ENCODE measurements around the gene TSPAN3.

Gene TSPAN3

DNA sequence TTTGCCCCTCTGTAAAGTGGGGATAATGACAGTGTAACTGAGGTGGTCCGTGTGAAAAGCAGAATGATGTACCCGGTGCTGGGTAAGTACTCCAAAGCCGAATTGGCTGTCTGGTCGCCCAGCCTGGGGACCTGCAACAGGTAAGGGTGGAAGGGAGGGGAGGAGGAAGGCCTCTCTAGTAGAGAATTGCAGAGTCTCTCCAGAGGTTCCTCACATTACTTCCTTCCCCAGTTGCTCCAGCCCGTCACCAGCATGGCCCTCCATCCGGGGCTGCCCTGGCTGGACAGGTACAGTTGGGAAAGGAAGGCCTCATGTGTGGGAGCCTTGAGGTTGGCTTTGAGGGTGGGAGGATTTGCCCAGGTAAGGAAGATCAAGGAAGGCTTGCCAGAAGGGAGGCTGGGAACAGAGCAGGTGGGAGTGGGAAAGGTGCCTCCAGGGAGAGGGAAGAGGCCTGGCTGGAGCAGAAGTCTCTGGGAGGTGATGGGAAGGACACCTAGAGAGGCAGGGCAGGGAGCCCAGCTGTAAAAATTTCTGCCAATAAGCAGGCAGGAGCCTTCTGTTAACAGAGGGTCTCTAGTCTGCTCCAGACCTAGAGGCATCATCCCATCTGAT lies 77.7 kb downstream of the TSPAN3 start:
- POLR2A ChIA-PET, result interaction anchor here (1.1 kb wide), 1 partner anchor 62 kb away, joined by 3 read pairs; the partner anchor contains the start of gene RCN2
- DNase-seq (ENCODE audit: extremely low spot score), result no peak
- TF ChIP-seq BHLHE40 (IDR thresholded peaks at IDR 0.05; ENCODE audit: borderline replicate concordance), result no peak
- TF ChIP-seq FOXK2 (IDR thresholded peaks at IDR 0.05), result no peak
- TF ChIP-seq SP1 (IDR thresholded peaks at IDR 0.05), result no peak
- no peak for TF ChIP-seq ZNF384 (IDR thresholded peaks at IDR 0.05)
- no peak for TF ChIP-seq FOXA1 (IDR thresholded peaks at IDR 0.05)
- no peak for TF ChIP-seq L3MBTL2 (conservative IDR thresholded peaks at IDR 0.05)
- TF ChIP-seq FOXM1 (IDR thresholded peaks at IDR 0.05; ENCODE audit: borderline replicate concordance), result no peak
- no peak for TF ChIP-seq SUZ12 (IDR thresholded peaks at IDR 0.05)
- no peak for TF ChIP-seq NFRKB (IDR thresholded peaks at IDR 0.05)
- no peak for TF ChIP-seq TARDBP (IDR thresholded peaks at IDR 0.05)
- no peak for TF ChIP-seq ARNT (IDR thresholded peaks at IDR 0.05)
- no peak for TF ChIP-seq ELF4 (IDR thresholded peaks at IDR 0.05)
- no peak for TF ChIP-seq LEF1 (IDR thresholded peaks at IDR 0.05; ENCODE audit: borderline replicate concordance)
- TF ChIP-seq CTBP1 (IDR thresholded peaks at IDR 0.05; ENCODE audit: borderline replicate concordance), result no peak
- no peak for TF ChIP-seq HDGF (IDR thresholded peaks at IDR 0.05; ENCODE audit: borderline replicate concordance)
- TF ChIP-seq, protein P1, sequence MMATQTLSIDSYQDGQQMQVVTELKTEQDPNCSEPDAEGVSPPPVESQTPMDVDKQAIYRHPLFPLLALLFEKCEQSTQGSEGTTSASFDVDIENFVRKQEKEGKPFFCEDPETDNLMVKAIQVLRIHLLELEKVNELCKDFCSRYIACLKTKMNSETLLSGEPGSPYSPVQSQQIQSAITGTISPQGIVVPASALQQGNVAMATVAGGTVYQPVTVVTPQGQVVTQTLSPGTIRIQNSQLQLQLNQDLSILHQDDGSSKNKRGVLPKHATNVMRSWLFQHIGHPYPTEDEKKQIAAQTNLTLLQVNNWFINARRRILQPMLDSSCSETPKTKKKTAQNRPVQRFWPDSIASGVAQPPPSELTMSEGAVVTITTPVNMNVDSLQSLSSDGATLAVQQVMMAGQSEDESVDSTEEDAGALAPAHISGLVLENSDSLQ (IDR thresholded peaks at IDR 0.05), result no peak
- CTCF ChIA-PET, result no interaction called here

- no peak for DNase-seq (ENCODE audit: extremely low spot score)
- POLR2A ChIA-PET, result no interaction called here
- no peak for TF ChIP-seq CTBP1 (IDR thresholded peaks at IDR 0.05; ENCODE audit: borderline replicate concordance)
- no peak for TF ChIP-seq FOXM1 (IDR thresholded peaks at IDR 0.05; ENCODE audit: borderline replicate concordance)
- no peak for TF ChIP-seq FOXK2 (IDR thresholded peaks at IDR 0.05)
- no peak for TF ChIP-seq TARDBP (IDR thresholded peaks at IDR 0.05)
- no peak for TF ChIP-seq ELF4 (IDR thresholded peaks at IDR 0.05)
- TF ChIP-seq ARNT (IDR thresholded peaks at IDR 0.05), result no peak
- no peak for TF ChIP-seq FOXA1 (IDR thresholded peaks at IDR 0.05)
- TF ChIP-seq BHLHE40 (IDR thresholded peaks at IDR 0.05; ENCODE audit: borderline replicate concordance), result no peak
- no peak for TF ChIP-seq ZNF384 (IDR thresholded peaks at IDR 0.05)
- TF ChIP-seq SUZ12 (IDR thresholded peaks at IDR 0.05), result no peak
- TF ChIP-seq HDGF (IDR thresholded peaks at IDR 0.05; ENCODE audit: borderline replicate concordance), result no peak
- TF ChIP-seq, protein P1 (IDR thresholded peaks at IDR 0.05), result no peak
- CTCF ChIA-PET, result interaction anchor here (1.4 kb wide), 1 partner anchor 21 kb away, joined by 3 read pairs; no protein-coding TSS in a partner anchor
These were observed 78.9 kb downstream of the TSPAN3 start for GRCh38 chr15:76991741-76992645.
